Occipital lobe (tissue), 2 donors: ENCODE measurements around the gene CXCR5. TPM values are rescaled to one million over a fixed set of nuclear protein-coding genes. Genes with fewer than 3 reads are reported as not detected.

ENCODE experiments used
- DNase-seq: peaks from one replicate; lab custom pipeline; 2025; lab: John Stamatoyannopoulos, UW
- total RNA-seq: library from RNA; depleted of rRNA; stranded (reverse); fragments of >200 nt; gene quantifications from one replicate; pipeline ENCODE4 v1.2.3, GENCODE V29; 2014

CXCR5 gene
- total RNA-seq, 1 donor from 2014 or later: not detected

- DNase-seq: no peak
These were observed 7.4 kb upstream of the CXCR5 start for GRCh38 chr11:118876286-118876685.

- no peak for DNase-seq
These were observed 6.1 kb upstream of the CXCR5 start for GRCh38 chr11:118877487-118878162.

GRCh38 chr11:118878163-118878563 lies 5.5 kb upstream of the CXCR5 start:
- no peak for DNase-seq

- no peak for DNase-seq
These were observed 2.5 kb upstream of the CXCR5 start for GRCh38 chr11:118881228-118881627.

- DNase-seq: no peak
These were observed 1.2 kb upstream of the CXCR5 start for GRCh38 chr11:118882491-118882890.

GRCh38 chr11:118883004-118883367 lies 706 bp upstream of the CXCR5 start:
- no peak for DNase-seq

GRCh38 chr11:118884875-118885274 lies 1.2 kb downstream of the CXCR5 start:
- no peak for DNase-seq

GRCh38 chr11:118885319-118885718 lies 1.6 kb downstream of the CXCR5 start:
- DNase-seq: no peak

- no peak for DNase-seq
These were observed 2.3 kb downstream of the CXCR5 start for GRCh38 chr11:118885831-118886565.

- DNase-seq: no peak
These were observed 3.0 kb downstream of the CXCR5 start for GRCh38 chr11:118886681-118887111.

- no peak for DNase-seq
These were observed 3.5 kb downstream of the CXCR5 start for GRCh38 chr11:118887206-118887605.

GRCh38 chr11:118888398-118888797 lies 4.7 kb downstream of the CXCR5 start:
- DNase-seq: no peak

- DNase-seq: no peak
These were observed 6.1 kb downstream of the CXCR5 start for GRCh38 chr11:118889797-118890196.

- no peak for DNase-seq
These were observed 8.8 kb downstream of the CXCR5 start for GRCh38 chr11:118892514-118892913.

- DNase-seq: no peak
These were observed 9.3 kb downstream of the CXCR5 start for GRCh38 chr11:118892964-118893363.

- DNase-seq: no peak
These were observed 10.0 kb downstream of the CXCR5 start for GRCh38 chr11:118893662-118894061.

GRCh38 chr11:118894192-118894591 lies 10.5 kb downstream of the CXCR5 start:
- DNase-seq: no peak

GRCh38 chr11:118895093-118896039 lies 11.7 kb downstream of the CXCR5 start:
- no peak for DNase-seq

GRCh38 chr11:118896472-118896913 lies 12.8 kb downstream of the CXCR5 start:
- DNase-seq: no peak

- no peak for DNase-seq
These were observed 13.4 kb downstream of the CXCR5 start for GRCh38 chr11:118896921-118897591.

GRCh38 chr11:118897721-118898310 lies 14.1 kb downstream of the CXCR5 start:
- no peak for DNase-seq
